Measurements from ENCODE around the gene AAMDC. TPM values are rescaled to one million over a fixed set of nuclear protein-coding genes. Genes with fewer than 3 reads are reported as not detected.

AAMDC gene
- total and polyA plus RNA-seq, 4 donors, result 26.2 to 77.9 (median 28.9) TPM

GRCh38 chr11:77784572-77784971 is 36.4 kb upstream of the AAMDC start:
- Histone ChIP-seq H3K27me3 (ENCODE audit: control insufficient read depth in 3 of 3, insufficient read depth in 3 of 3, low read length in 2 of 3) (no peaks in the 10 kb centered on the region), H3K9me3 (ENCODE audit: control insufficient read depth in 4 of 4, insufficient read depth in 3 of 4, low read length in 3 of 4) (no peaks in the 10 kb centered on the region), H3K4me1 (ENCODE audit: control insufficient read depth in 5 of 5, insufficient read depth in 5 of 5, low read length in 5 of 5) (peaks cover 0 to 8% (median 0%) of the 10 kb centered on the region in 5 donors), H3K4me3 (no peak overlapping the region), H3K36me3 (ENCODE audit: control insufficient read depth in 4 of 4, insufficient read depth in 4 of 4, low read length in 4 of 4) (no peaks in the 10 kb centered on the region), H3K9ac (ENCODE audit: insufficient read depth in 1 of 2, low read length in 2 of 2) (no peak overlapping the region), H3K27ac (ENCODE audit: low read depth in 1 of 2, low read length in 1 of 2) (no peak overlapping the region)
- DNase-seq (no peak), ATAC-seq (ENCODE audit: insufficient read depth, low FRiP score) (no peak)
- TF ChIP-seq CTCF (IDR thresholded peaks at IDR 0.05; ENCODE audit: control extremely low read depth, extremely low read depth), result no peak
- 89 to 94% methylated on average over 3 of the region's 3 CpGs for WGBS, 2 donors

- Histone ChIP-seq H3K9ac (ENCODE audit: insufficient read depth in 1 of 2, low read length in 2 of 2) (no peak overlapping the region), H3K27ac (ENCODE audit: low read depth in 1 of 2, low read length in 1 of 2) (no peak overlapping the region), H3K4me1 (ENCODE audit: control insufficient read depth in 5 of 5, insufficient read depth in 5 of 5, low read length in 5 of 5) (peaks cover 0 to 8% (median 0%) of the 10 kb centered on the region in 5 donors), H3K27me3 (ENCODE audit: control insufficient read depth in 3 of 3, insufficient read depth in 3 of 3, low read length in 2 of 3) (no peaks in the 10 kb centered on the region), H3K4me3 (no peak overlapping the region), H3K9me3 (ENCODE audit: control insufficient read depth in 4 of 4, insufficient read depth in 3 of 4, low read length in 3 of 4) (peaks cover 0 to 2% (median 0%) of the 10 kb centered on the region in 4 donors), H3K36me3 (ENCODE audit: control insufficient read depth in 4 of 4, insufficient read depth in 4 of 4, low read length in 4 of 4) (peaks cover 0 to 3% (median 0%) of the 10 kb centered on the region in 4 donors)
- WGBS, 2 donors, result 88 to 91% methylated on average over 11 of the region's 11 CpGs
- DNase-seq, result no peak
- TF ChIP-seq CTCF (IDR thresholded peaks at IDR 0.05; ENCODE audit: control extremely low read depth, extremely low read depth), result no peak
- no peak for ATAC-seq (ENCODE audit: insufficient read depth, low FRiP score)
Measured at GRCh38 chr11:77789061-77789730, 31.7 kb upstream of the AAMDC start.

- no peak for ATAC-seq (ENCODE audit: insufficient read depth, low FRiP score)
Measured at GRCh38 chr11:77789731-77790476, 31.0 kb upstream of the AAMDC start.

More at GRCh38 chr11:77789731-77790476, 31.0 kb upstream of the AAMDC start:
- Histone ChIP-seq H3K36me3 (ENCODE audit: control insufficient read depth in 4 of 4, insufficient read depth in 4 of 4, low read length in 4 of 4) (peaks cover 0 to 3% (median 0%) of the 10 kb centered on the region in 4 donors), H3K4me1 (ENCODE audit: control insufficient read depth in 5 of 5, insufficient read depth in 5 of 5, low read length in 5 of 5) (peaks cover 0 to 8% (median 0%) of the 10 kb centered on the region in 5 donors), H3K4me3 (no peak overlapping the region), H3K9ac (ENCODE audit: insufficient read depth in 1 of 2, low read length in 2 of 2) (no peak overlapping the region), H3K27me3 (ENCODE audit: control insufficient read depth in 3 of 3, insufficient read depth in 3 of 3, low read length in 2 of 3) (no peaks in the 10 kb centered on the region), H3K9me3 (ENCODE audit: control insufficient read depth in 4 of 4, insufficient read depth in 3 of 4, low read length in 3 of 4) (peaks cover 0 to 2% (median 0%) of the 10 kb centered on the region in 4 donors), H3K27ac (ENCODE audit: low read depth in 1 of 2, low read length in 1 of 2) (no peak overlapping the region)
- TF ChIP-seq CTCF (IDR thresholded peaks at IDR 0.05; ENCODE audit: control extremely low read depth, extremely low read depth), result no peak
- 97 to 99% methylated on average over 5 of the region's 5 CpGs for WGBS, 2 donors
- no peak for DNase-seq

All from lung (tissue), 12 donors.